Neural progenitor cell (in vitro differentiated cells): ENCODE results near the gene G3BP1.

Experiments used
- CTCF ChIP-seq: fragments of 200-600 bp; sonication (generic); IDR thresholded peaks from 2 replicates; pipeline ENCODE4 v1.5.1; 2017; ENCODE audit warnings: antibody characterized with exemption, mild to moderate bottlenecking
- EZH2phosphoT487 ChIP-seq: fragments of 200-600 bp; sonication (generic); IDR thresholded peaks from 2 replicates; pipeline ENCODE4 v1.6.1; 2017; ENCODE audit warnings: antibody characterized with exemption

DNA sequence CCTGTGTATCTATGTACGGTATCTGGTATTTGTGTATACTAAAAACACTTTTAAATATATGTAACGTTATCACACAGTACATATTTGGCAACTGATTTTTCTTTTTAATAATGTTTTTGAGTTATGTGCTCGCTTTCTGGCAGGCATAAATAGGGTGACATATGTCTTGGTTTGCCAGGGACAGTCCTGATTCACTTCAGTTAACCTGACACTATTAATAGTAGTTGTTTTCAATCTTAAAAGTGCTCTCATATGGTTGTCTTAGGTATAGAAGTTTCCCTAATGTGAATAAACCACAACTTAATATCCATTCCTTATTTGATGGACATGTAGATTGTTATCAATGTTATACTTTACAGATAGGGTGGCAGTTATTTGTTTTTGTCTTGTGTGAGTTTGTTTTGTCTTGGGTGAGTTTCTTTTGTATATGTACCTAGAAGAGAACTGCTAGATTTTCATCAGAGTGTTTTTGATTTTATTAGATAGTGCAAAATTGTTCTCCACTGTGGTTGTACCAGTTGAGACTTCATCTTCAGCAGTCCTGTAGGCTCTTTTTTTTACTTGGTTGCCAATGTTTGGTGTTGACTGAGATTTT, 7.9 kb downstream of the G3BP1 start:
- TF ChIP-seq CTCF (no peak), EZH2phosphoT487 (no peak)
